NK-92 (cell line): ENCODE results near the gene ELF4.

ENCODE experiments used
- DNase-seq: peaks from one replicate; lab custom pipeline; 2025; ENCODE audit not compliant: unreplicated experiment; lab: John Stamatoyannopoulos, UW

ELF4 gene

DNA sequence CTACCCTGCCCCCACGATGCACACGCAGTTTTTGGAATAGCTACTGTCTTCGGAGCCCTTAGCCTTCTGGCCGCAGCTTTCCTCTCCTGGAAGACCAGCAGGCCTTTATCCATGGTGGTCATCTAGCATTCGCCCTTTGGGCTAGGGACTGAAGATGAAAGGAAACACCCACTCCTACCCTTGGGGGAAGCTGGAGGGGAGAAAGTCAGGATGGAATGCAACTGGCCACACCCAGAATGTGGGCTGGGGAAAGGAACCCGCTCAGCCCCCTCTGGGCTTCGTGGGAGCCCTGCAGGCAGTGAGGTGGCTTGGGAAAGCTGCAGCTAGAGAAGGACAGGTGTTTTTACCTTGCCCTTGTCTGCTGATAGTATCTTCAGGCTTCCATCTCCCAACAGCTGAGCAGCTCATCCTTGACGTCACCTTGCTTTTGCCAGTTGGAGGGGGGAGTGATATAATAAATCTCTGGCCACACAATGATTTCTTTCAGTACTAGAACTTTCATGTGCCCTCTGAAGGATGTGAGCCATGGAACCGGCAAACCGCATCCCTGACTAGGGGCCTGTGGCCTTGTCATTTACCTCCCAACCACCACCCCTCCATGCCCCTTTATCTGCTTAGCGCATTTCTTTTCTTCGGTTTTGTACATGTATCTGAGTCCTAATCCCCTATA lies 59.0 kb downstream of the ELF4 start:
- no peak for DNase-seq

- no peak for DNase-seq
These were observed 60.5 kb downstream of the ELF4 start for GRCh38 chrX:130049821-130050220.

GRCh38 chrX:130048686-130049222 lies 61.5 kb downstream of the ELF4 start:
- DNase-seq = no peak

GRCh38 chrX:130047416-130047815 lies 62.9 kb downstream of the ELF4 start:
- no peak for DNase-seq

- no peak for DNase-seq
These were observed 70.5 kb downstream of the ELF4 start for GRCh38 chrX:130039847-130040246.

DNA sequence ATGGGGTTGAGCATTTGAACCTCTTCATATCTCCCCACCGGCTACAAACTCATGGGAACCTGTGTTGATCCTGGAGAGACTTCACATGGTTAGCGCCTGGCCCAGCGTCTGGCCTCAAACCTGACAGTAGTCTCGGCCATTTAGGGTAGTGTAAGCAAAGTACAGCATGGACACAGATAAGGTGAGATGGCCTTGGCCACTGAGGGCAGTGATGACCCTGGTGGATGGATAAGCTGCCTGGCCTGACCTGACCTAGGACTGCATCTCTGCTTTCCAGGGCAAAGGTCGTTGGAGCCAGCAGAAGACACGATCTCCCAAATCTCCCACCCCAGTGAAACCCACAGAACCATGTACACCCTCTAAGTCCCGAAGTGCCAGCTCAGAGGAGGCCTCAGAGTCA lies 76.1 kb downstream of the ELF4 start:
- no peak for DNase-seq

GRCh38 chrX:130032552-130032951 lies 77.7 kb downstream of the ELF4 start:
- DNase-seq = no peak

- DNase-seq = no peak
These were observed 79.5 kb downstream of the ELF4 start for GRCh38 chrX:130030826-130031225.

GRCh38 chrX:130028196-130028595 lies 82.1 kb downstream of the ELF4 start:
- DNase-seq = no peak

DNA sequence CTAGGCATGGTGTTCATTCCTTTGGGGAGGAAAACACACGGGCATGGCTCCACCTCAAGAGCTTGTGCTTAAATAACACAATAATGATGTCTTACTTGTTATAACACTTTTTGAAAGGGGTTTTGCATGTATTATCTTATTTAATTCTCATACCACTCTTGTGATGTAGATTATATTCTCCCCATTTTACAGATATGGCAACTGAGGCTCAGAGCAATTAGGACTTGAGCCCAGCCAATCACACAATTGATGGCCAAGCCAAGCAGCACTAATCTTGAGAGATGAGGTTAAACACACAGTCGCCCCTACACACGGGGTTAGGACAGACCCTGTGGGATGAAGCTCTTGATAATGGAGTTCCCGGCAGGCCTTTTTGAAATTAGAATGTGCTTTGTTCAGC lies 82.7 kb downstream of the ELF4 start:
- DNase-seq = no peak

DNA sequence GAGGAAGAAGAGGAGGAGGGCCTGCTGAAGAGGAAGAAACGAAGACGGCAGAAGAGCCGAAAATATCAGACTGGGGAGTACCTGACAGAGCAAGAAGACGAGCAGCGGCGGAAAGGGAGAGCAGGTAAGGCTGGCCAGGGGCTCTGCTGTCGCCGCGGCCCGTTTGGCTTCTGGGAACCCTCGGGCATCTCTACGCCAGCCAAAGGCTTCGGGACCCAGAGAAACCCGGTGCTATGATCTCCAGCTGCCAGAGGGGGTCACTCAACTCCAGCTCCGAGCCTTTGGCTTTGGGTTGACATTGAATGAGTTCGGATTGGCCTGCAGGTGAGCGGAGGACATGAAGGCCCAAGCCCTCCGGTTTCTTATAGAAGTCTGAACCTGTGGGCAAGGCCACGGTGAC lies 85.0 kb downstream of the ELF4 start:
- DNase-seq = no peak

- no peak for DNase-seq
These were observed 86.2 kb downstream of the ELF4 start for GRCh38 chrX:130024127-130024526.

DNA sequence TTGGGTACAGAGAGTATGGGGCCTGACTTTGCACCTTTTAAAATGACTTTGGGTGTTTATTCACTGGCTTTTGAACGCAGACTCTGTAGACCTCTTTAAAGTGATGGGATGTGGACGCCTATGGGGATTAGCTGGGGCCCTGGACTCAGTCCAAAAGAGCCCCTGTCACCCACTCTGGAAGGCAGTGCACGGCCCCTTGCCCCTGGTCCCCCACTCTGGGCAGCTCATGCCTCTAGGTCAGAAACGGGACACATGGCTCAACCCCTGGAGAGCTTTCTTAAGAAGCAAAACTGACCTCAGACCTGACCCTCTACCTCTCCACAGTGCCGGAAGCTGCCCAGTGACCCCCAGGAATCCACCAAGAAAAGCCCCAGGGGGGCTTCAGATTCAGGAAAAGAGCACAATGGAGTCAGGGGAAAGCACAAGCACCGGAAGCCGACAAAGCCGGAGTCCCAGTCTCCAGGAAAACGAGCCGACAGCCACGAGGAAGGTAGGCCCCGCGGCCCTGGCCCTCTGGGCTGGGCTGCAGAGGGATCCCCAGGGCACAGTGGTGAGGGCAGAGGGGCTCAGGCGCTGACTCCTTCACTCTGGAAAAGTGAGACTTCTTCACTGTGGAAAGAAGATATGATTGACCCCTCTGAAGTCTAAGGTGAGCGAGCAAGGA lies 89.5 kb downstream of the ELF4 start:
- DNase-seq = no peak

DNA sequence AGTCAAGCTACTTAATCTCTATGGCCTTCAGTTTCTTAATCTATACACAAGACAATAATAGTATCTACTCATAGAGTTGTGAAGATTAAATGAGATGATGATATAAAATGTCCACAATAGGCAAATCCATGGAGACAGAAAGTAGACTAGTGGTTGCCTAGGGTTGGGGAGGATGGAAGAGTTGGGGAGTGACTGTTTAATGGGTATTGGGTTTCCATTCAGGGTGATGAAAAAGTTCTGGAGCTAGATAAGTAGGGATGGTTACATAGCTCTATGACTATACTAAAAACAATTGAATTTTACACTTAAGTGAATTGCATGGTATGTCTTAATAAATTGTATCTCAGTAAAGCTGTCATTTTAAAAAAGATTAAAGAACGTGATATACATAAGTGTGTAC lies 92.2 kb downstream of the ELF4 start:
- DNase-seq = no peak

GRCh38 chrX:130015181-130015580 lies 95.1 kb downstream of the ELF4 start:
- DNase-seq = no peak
